AG09319 (cell line): ENCODE results near the gene IL16.
"Not testable (repeated sequence)": the region's sequence is repeated elsewhere in the genome, so short reads cannot be mapped to it uniquely, and the experiment has no call there.

Experiments used
- DNase-seq: peaks from one replicate; pipeline ENCODE4 v3.0.0-alpha.2; 2010; ENCODE audit warnings: low read depth; ENCODE audit errors: extremely low read depth
- TF ChIP-seq, protein P1 (sequence below): IDR thresholded peaks from 2 replicates; pipeline ENCODE4 v1.5.1; 2011; ENCODE audit warnings: low read depth, mild to moderate bottlenecking, inconsistent platforms, low read length, moderate library complexity

Gene IL16

DNA sequence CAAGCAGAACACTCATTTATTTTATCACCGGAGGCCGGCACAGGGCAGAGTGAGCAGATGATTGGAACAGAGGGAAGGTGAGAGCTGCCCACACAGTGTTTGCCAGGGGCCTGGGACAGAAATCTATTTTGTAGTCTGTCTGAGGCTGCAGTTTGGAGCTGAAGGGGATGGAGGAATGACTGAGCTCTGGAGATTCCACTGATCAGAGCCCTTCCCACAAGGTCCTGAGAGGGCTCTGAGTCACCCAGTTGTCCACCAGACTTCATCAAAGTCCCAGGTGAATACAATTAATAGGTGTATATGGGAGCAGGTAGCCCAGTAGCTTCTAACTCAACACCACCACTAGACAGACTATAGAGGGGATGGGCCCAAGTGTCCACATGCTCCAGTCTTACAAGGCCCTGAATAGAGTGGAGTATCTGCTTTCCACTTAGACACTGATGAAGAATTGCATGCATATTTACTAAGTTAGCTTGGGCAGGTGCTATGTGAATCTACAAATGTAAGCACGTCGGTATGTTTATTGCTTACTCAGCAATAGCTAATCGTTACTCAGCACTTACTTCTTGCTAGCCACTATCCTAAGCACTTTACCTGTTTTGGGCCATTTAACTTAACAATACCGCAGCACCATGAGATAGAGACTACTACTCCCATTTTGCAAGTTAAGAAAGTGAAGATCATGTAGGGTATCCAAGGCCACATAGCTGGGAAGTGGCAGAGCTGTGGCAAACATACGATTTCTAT, 130.0 kb downstream of the IL16 start:
- TF ChIP-seq, protein P1, sequence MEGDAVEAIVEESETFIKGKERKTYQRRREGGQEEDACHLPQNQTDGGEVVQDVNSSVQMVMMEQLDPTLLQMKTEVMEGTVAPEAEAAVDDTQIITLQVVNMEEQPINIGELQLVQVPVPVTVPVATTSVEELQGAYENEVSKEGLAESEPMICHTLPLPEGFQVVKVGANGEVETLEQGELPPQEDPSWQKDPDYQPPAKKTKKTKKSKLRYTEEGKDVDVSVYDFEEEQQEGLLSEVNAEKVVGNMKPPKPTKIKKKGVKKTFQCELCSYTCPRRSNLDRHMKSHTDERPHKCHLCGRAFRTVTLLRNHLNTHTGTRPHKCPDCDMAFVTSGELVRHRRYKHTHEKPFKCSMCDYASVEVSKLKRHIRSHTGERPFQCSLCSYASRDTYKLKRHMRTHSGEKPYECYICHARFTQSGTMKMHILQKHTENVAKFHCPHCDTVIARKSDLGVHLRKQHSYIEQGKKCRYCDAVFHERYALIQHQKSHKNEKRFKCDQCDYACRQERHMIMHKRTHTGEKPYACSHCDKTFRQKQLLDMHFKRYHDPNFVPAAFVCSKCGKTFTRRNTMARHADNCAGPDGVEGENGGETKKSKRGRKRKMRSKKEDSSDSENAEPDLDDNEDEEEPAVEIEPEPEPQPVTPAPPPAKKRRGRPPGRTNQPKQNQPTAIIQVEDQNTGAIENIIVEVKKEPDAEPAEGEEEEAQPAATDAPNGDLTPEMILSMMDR = no peak
- DNase-seq = no peak

- DNase-seq = peak; percentile 34
- TF ChIP-seq, protein P1 = no peak
Measured at GRCh38 chr15:81327516-81327915, 130.8 kb downstream of the IL16 start.

DNA sequence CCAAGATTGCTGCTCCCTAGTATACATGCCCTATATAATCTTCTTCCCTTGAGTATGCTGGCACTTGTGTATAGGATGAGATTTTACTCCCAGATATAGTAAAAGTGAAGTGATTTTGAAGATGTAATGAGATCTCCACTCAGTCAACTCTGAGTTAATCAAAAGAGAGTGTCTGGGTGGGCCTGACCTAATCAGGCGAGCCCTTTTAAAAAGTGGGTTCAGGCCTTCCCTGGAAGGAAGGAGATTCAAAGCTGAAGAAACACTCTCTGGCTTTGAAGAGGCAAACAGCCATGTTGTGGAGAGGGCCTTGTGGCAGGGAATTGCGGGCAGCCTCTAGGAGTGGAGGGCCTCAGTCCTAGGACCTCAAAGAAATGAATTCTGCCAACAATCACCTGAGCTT, 132.8 kb downstream of the IL16 start:
- DNase-seq = no peak
- TF ChIP-seq, protein P1 = no peak

GRCh38 chr15:81330366-81331090, 133.8 kb downstream of the IL16 start:
- DNase-seq = no peak
- TF ChIP-seq, protein P1 = no peak

DNA sequence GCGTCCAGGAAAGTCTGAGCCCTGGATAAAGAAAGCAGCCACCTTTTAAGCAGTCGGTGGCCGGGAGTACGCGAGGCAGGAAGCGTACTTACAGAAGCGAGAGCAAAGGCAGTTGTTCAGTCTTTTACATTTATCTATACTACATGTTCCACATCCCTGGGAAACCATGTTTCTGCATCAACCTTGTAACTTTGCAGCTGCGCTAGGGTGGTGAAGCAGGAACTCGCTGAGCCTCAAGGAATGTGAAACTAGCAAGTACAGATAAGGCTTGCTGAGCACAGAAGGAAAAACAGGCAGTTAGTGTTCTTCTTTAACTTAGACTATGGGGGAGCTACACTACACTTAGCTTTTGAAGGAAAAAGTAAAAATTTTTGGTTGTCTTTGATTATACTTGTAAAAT, 134.5 kb downstream of the IL16 start:
- DNase-seq = not testable (repeated sequence)

GRCh38 chr15:81331600-81331999, 134.9 kb downstream of the IL16 start:
- DNase-seq = no peak
- TF ChIP-seq, protein P1 = no peak

DNA sequence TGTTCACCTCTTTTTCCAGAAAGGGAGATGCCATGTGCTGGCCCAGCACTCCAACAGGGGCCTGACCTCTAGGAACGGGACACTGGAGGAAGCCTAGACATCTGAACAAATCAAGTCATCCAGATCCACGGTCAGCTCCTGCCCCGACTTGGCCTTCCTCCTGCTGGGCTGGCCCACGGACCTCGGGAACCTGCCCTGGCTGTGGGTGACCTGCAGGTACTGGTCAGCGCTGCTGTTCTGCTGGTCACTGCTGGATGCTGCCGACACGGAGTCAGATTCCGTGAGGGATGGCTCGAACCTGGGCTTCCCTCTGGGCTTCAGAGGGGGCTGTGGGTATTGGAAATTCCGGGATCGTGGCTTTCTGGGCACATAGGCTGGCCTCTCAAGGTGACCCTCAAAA, 135.6 kb downstream of the IL16 start:
- TF ChIP-seq, protein P1 = no peak
- no peak for DNase-seq

GRCh38 chr15:81333363-81333762, 136.7 kb downstream of the IL16 start:
- TF ChIP-seq, protein P1 = no peak
- DNase-seq = no peak
